ENCODE data around the gene CNNM2. TPM values are rescaled to one million over a fixed set of nuclear protein-coding genes. Genes with fewer than 3 reads are reported as not detected.

Gene CNNM2
- total RNA-seq, 6 experiments from 2014 or later = 5.2 to 7.6 (median 6.5) TPM

- no peaks in the 10 kb centered on the region for H3K36me3 ChIP-seq
- H3K27me3 ChIP-seq = no peaks in the 10 kb centered on the region
- no peak overlapping the region for H3K4me3 ChIP-seq
- H3K9me3 ChIP-seq = no peaks in the 10 kb centered on the region
- no peak overlapping the region for H3K27ac ChIP-seq
- TF ChIP-seq POLR2A (IDR thresholded peaks at IDR 0.05) = no peak
- TF ChIP-seq, protein P1, sequence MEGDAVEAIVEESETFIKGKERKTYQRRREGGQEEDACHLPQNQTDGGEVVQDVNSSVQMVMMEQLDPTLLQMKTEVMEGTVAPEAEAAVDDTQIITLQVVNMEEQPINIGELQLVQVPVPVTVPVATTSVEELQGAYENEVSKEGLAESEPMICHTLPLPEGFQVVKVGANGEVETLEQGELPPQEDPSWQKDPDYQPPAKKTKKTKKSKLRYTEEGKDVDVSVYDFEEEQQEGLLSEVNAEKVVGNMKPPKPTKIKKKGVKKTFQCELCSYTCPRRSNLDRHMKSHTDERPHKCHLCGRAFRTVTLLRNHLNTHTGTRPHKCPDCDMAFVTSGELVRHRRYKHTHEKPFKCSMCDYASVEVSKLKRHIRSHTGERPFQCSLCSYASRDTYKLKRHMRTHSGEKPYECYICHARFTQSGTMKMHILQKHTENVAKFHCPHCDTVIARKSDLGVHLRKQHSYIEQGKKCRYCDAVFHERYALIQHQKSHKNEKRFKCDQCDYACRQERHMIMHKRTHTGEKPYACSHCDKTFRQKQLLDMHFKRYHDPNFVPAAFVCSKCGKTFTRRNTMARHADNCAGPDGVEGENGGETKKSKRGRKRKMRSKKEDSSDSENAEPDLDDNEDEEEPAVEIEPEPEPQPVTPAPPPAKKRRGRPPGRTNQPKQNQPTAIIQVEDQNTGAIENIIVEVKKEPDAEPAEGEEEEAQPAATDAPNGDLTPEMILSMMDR (IDR thresholded peaks at IDR 0.05) = no peak
- DNase-seq (no peak), ATAC-seq (no peak)
- 63% methylated on average over 1 of the region's 1 CpG for WGBS (ENCODE audit: insufficient coverage, low coverage, low lambda C conversion rate, missing lambda C conversion rate)
- H3K4me1 ChIP-seq = peaks cover 0 to 8% (median 3%) of the 10 kb centered on the region in 4 donors
- intact Hi-C loops (cut with DNase I) = loop anchor here (5.0 to 10.0 kb wide), 2 partner anchors 153 to 330 kb away; partner anchors contain the start of gene RPEL1 (in 1 of the 2)
Observed at GRCh38 chr10:102914781-102915180, 3.3 kb upstream of the CNNM2 start.

GRCh38 chr10:102916173-102916572 is 1.9 kb upstream of the CNNM2 start:
- DNase-seq (no peak), ATAC-seq (no peak)
- WGBS (ENCODE audit: insufficient coverage, low coverage, low lambda C conversion rate, missing lambda C conversion rate) = 57% methylated on average over 7 of the region's 7 CpGs
- Histone ChIP-seq H3K4me3 (no peak overlapping the region), H3K9me3 (no peaks in the 10 kb centered on the region), H3K27ac (no peak overlapping the region), H3K36me3 (no peaks in the 10 kb centered on the region), H3K4me1 (peaks cover 0 to 21% (median 5%) of the 10 kb centered on the region in 4 donors), H3K27me3 (no peaks in the 10 kb centered on the region)
- no peak for TF ChIP-seq POLR2A (IDR thresholded peaks at IDR 0.05)
- TF ChIP-seq, protein P1 (IDR thresholded peaks at IDR 0.05) = no peak
- intact Hi-C loops (cut with DNase I) = loop anchor here (5.0 to 10.0 kb wide), 2 partner anchors 151 to 329 kb away; partner anchors contain the start of gene RPEL1 (in 1 of the 2)

DNA sequence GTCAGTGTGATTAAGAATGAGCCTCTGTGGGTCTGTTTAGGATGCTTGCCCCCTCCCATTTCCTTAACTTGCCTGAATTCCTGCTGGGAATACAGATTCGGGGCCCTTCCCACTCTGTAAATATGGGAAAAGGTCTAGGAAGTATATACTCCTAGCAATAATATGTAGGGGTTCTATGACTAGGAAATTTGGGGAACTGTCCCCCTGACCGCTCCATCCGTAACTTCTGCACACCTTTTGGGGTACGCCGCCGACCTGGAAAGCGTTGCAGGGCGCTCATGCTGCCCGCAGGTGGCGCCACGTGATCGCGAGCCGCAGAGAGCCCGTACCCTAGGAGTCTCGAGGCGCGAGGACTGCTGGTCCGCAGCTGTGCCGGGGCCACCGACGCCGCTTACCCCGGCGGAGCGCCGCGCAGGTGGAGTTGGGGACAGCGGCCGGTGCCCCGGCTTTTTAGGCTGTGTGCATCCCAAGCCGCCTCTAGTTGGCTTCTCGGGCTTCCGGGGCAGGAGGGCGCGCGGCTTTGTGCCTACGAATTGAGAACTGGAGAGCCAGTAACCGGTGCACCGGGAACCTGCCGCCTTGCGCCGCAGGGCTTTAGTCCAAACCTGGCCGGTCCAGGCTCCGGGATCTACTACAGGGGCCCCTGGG is 656 bp upstream of the CNNM2 start:
- WGBS (ENCODE audit: insufficient coverage, low coverage, low lambda C conversion rate, missing lambda C conversion rate) = 0% methylated on average over 1 of the region's 45 CpGs
- peak; percentile 72 to 80 (median 75) for ATAC-seq
- TF ChIP-seq, protein P1 (IDR thresholded peaks at IDR 0.05) = peak; percentile 95 to 99 (median 98)
- TF ChIP-seq POLR2A (IDR thresholded peaks at IDR 0.05) = peak; percentile 46
- Histone ChIP-seq H3K27ac (peak overlapping the region; percentile 83 to 90 (median 85)), H3K27me3 (no peaks in the 10 kb centered on the region), H3K4me3 (peak overlapping the region; percentile 88 to 95 (median 90)), H3K9me3 (no peaks in the 10 kb centered on the region), H3K4me1 (peaks cover 0 to 27% (median 5%) of the 10 kb centered on the region in 4 donors), H3K36me3 (no peaks in the 10 kb centered on the region)
- DNase-seq = peak; percentile 84 to 91 (median 85)
- intact Hi-C loops (cut with DNase I) = loop anchor here (5.0 to 10.0 kb wide), 2 partner anchors 150 to 327 kb away; partner anchors contain the start of gene RPEL1 (in 1 of the 2)

DNA sequence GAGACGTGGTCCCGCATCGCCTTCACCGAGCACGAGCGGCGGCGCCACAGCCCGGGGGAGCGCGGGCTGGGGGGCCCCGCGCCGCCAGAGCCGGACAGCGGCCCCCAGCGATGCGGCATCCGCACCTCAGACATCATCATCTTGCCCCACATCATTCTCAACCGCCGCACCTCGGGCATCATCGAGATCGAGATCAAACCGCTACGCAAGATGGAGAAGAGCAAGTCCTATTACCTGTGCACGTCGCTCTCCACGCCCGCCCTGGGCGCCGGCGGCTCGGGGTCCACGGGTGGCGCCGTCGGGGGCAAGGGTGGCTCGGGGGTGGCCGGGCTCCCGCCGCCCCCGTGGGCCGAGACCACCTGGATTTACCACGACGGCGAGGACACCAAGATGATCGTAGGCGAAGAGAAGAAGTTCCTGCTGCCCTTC is 737 bp downstream of the CNNM2 start:
- WGBS (ENCODE audit: insufficient coverage, low coverage, low lambda C conversion rate, missing lambda C conversion rate) = 0% methylated on average over 3 of the region's 49 CpGs
- peak overlapping the region; percentile 75 to 85 (median 80) for H3K27ac ChIP-seq
- no peaks in the 10 kb centered on the region for H3K27me3 ChIP-seq
- H3K9me3 ChIP-seq = no peaks in the 10 kb centered on the region
- intact Hi-C loops (cut with DNase I) = loop anchor here (5.0 to 10.0 kb wide), 2 partner anchors 148 to 326 kb away; partner anchors contain the start of gene RPEL1 (in 1 of the 2)
- H3K4me3 ChIP-seq = peak overlapping the region; percentile 88 to 95 (median 90)
- no peaks in the 10 kb centered on the region for H3K36me3 ChIP-seq
- ATAC-seq (no peak), DNase-seq (peak in 2 of 3 donors; percentile 47 to 59)
- peaks cover 0 to 36% (median 5%) of the 10 kb centered on the region in 4 donors for H3K4me1 ChIP-seq
- TF ChIP-seq POLR2A (IDR thresholded peaks at IDR 0.05) = no peak
- TF ChIP-seq, protein P1 (IDR thresholded peaks at IDR 0.05) = peak in 1 of 4 donors; percentile 12

All from right lobe of liver (tissue), 6 donors.